NT2/D1 (cell line): ENCODE data around the gene FN3K.

ENCODE experiments used
- DNase-seq: peaks from one replicate; pipeline ENCODE4 v3.0.0-alpha.2; 2011; ENCODE audit warnings: low read depth, low spot score
- H3K27me3 ChIP-seq: 2 replicates; pipeline ENCODE4 v1.6.0; 2011; ENCODE audit warnings: mild to moderate bottlenecking; ENCODE audit not compliant: insufficient read length, insufficient read depth
- H3K36me3 ChIP-seq: 2 replicates; pipeline ENCODE4 v1.6.1; 2011; ENCODE audit warnings: mild to moderate bottlenecking, low read length, mixed read lengths; ENCODE audit not compliant: insufficient read depth, insufficient read length
- H3K4me1 ChIP-seq: 2 replicates; pipeline ENCODE4 v1.5.1; 2011; ENCODE audit not compliant: insufficient read depth, insufficient read length
- H3K4me3 ChIP-seq: 2 replicates; pipeline ENCODE4 v1.5.1; 2011; ENCODE audit warnings: low read depth; ENCODE audit not compliant: insufficient read length
- H3K9ac ChIP-seq: 2 replicates; pipeline ENCODE4 v1.6.0; 2011; ENCODE audit warnings: low read depth; ENCODE audit not compliant: insufficient read length
- H3K9me3 ChIP-seq: 2 replicates; pipeline ENCODE4 v1.5.1; 2011; ENCODE audit warnings: mild to moderate bottlenecking, low read length; ENCODE audit not compliant: insufficient read depth
- SUZ12 ChIP-seq: IDR thresholded peaks from 2 replicates; pipeline ENCODE4 v1.6.1; 2011; ENCODE audit not compliant: insufficient read length, insufficient read depth; ENCODE audit errors: extremely low read depth
- YY1 ChIP-seq: IDR thresholded peaks from 2 replicates; pipeline ENCODE4 v1.6.1; 2011; ENCODE audit not compliant: insufficient read length, insufficient read depth
- ZNF274 ChIP-seq: IDR thresholded peaks from 2 replicates; pipeline ENCODE4 v1.6.1; 2011; ENCODE audit warnings: mild to moderate bottlenecking, low read depth, low read length

FN3K gene

DNA sequence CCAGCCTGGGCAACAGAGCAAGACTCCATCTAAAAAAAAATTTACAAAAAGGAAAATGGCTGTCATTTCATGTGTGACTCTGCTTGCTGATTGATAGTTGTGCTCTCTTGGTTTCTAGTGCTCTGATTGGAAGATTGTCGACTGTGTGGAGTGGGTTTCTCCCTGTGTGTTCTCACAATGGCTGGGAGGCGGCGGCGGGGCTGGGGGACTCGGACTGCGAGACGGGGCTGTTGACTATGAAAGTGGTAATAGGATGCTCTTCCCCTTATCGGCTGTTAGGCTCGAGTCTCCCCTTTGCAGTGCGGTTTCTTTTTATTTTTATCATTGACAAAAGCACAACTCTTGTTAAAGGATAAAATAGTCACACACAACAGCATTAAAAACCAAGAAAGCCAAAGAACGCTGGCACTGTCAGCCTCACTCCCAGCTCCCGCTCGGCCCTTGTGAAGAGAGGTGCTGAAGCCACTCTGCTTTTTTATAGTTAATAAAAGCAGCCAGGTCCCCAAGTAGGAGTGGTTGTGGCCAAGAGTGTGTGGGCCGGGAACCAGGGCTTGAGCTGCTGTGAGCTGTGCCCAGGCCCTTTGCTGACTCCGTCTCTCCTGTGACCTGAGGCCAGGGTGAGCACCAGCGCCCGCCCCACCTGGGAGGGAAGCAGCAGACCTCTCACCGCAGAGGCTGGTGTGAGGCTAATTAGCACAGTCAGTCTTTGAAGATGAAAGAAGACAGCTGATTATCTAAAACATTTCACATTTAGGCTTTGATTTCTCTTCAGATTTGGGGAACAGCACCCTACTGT is 53.0 kb downstream of the FN3K start:
- H3K9ac ChIP-seq: no peak overlapping the region

DNA sequence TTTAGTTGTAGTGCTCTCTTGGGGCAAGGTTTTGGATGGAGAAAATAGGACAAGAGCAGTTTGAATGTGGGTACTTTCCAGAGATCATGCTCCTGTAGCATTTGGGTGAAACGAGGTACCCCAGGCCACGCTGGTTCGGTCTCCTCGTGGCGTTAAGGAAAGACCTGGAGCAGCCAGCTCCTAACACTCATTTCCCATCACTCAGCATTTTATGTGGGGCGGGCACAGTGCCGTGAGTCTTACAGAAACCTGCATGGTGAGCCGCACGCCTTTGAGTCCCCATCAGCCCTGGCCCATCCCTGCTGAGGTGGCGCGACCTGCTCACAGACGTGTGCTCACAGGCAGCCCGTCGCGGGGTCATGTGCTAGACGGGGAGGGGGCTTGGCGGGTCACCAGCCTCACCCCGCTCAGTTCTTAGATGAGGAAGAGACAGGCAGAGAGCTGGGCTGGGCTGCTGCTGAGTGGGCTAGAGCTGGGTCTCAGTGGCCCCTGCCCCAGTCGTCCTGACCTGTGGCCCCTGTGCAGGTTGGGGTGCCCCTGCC is 53.7 kb downstream of the FN3K start:
- DNase-seq: no peak
- TF ChIP-seq ZNF274 (no peak), SUZ12 (no peak), YY1 (no peak)
- no peaks in the 10 kb centered on the region for H3K9me3 ChIP-seq
- peaks cover 46% of the 10 kb centered on the region for H3K36me3 ChIP-seq
- H3K9ac ChIP-seq: no peak overlapping the region
- H3K27me3 ChIP-seq: no peaks in the 10 kb centered on the region
- H3K4me1 ChIP-seq: peaks cover 18% of the 10 kb centered on the region
- H3K4me3 ChIP-seq: no peak overlapping the region

More for the DNA sequence above, 53.0 kb downstream of the FN3K start:
- no peak for DNase-seq
- Histone ChIP-seq H3K4me3 (no peak overlapping the region), H3K9me3 (no peaks in the 10 kb centered on the region), H3K27me3 (no peaks in the 10 kb centered on the region), H3K36me3 (peaks cover 47% of the 10 kb centered on the region), H3K4me1 (peaks cover 14% of the 10 kb centered on the region)
- no peak for TF ChIP-seq SUZ12
- TF ChIP-seq YY1: no peak
- no peak for TF ChIP-seq ZNF274

DNA sequence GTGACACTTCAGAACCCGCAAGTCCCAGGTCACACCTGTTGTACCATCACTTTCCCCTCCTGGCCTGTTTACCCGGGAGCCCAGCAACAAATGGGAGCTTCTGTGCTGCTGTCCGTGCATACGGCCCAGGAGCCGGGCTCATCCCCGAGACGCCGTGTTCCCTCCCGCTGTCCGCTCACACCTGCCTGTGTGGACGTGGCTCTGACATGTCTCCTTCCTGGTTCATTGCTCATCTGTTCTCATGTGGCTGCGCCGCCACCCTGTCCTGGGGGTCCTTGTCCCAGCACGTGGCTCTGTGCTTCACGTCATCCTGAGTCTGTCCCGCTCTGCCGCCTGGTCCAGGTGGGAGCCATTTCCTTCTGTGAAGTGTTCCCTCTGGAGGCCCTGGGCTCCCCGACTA is 54.4 kb downstream of the FN3K start:
- no peak for TF ChIP-seq SUZ12
- TF ChIP-seq YY1: no peak
- TF ChIP-seq ZNF274: no peak
- no peak overlapping the region for H3K9ac ChIP-seq
- H3K4me3 ChIP-seq: no peak overlapping the region
- peaks cover 43% of the 10 kb centered on the region for H3K36me3 ChIP-seq
- H3K9me3 ChIP-seq: no peaks in the 10 kb centered on the region
- DNase-seq: no peak
- H3K27me3 ChIP-seq: no peaks in the 10 kb centered on the region
- H3K4me1 ChIP-seq: peaks cover 18% of the 10 kb centered on the region

DNA sequence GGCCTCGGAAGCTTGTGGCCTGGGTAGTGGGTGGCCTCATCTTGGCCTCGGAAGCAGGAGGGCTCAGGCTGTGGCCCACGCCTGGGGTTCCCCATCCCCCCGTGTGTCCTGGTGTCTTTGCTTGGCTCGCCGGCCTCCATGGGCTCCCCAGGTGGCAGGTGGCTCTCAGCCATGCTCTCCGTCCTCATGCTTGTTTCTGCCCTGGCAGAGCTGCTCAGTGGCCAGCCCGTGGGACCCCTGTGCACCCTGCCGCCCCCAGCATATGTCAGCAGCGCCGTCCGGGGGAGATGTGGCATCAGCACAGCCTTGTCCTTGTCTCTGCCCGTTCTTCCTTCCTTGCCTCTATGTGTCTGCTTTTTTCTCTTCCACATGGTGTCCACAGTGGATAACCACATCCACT is 55.0 kb downstream of the FN3K start:
- Histone ChIP-seq H3K27me3 (no peaks in the 10 kb centered on the region), H3K4me3 (no peak overlapping the region), H3K36me3 (peaks cover 45% of the 10 kb centered on the region), H3K9ac (peak overlapping the region; percentile 29), H3K9me3 (no peaks in the 10 kb centered on the region), H3K4me1 (peaks cover 18% of the 10 kb centered on the region)
- DNase-seq: no peak
- TF ChIP-seq YY1 (no peak), ZNF274 (no peak), SUZ12 (no peak)

DNA sequence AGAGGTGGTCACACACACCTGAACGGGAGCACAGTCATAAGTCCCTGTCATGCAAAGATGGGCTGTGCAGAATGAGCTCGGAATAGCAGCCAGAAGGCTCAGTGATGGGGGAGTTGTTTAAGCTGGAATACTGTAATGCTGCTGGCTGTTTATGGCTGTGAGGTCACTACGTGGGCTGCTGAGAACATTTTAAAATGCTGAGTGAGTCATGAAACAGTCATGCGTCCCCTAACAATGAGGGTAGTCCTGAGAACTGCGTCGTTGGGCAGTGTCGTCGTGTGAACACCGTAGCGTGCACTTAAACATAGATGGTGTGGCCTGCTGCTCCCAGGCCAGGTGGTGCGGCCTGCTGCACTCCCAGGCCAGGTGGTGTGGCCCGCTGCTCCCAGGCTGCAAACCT is 56.1 kb downstream of the FN3K start:
- no peak overlapping the region for H3K4me3 ChIP-seq
- no peaks in the 10 kb centered on the region for H3K27me3 ChIP-seq
- H3K9me3 ChIP-seq: no peaks in the 10 kb centered on the region
- no peak for DNase-seq
- no peak overlapping the region for H3K9ac ChIP-seq
- H3K4me1 ChIP-seq: peaks cover 15% of the 10 kb centered on the region
- peaks cover 42% of the 10 kb centered on the region for H3K36me3 ChIP-seq
- TF ChIP-seq SUZ12: no peak
- TF ChIP-seq YY1: no peak
- TF ChIP-seq ZNF274: no peak

DNA sequence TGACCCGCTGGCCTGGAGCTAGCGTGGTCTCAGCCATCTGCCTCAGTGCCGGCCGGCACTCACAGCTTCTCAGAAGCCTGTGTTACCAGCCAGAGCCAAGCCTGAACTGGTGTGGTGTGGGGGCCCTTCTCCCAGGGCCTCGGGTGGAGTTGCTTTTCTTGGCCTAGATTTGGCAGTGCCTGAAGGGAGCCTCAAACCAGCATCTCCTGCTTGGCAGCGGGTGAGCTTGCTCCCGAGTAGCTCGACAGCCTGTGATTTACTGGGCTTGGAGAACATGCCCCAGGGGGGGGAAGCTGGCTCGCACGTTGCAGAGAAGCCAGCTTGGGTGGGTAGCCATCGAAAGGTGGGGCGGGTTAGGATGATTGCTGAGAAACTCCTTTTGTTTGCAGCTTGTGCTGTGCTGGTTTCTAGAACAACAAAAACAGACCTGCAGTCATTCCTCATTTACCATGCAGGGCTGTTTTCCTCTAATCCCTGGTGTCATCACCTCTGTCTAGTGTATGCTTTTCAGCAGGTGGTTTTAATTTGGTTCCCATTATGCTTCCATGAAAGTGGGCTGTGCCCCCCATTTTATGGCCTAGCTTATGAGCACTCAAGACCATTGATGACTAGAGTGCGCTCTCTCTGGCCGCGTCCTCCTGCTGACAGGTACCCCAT is 58.7 kb downstream of the FN3K start:
- no peak for DNase-seq
- Histone ChIP-seq H3K9ac (peak overlapping the region; percentile 13), H3K9me3 (no peaks in the 10 kb centered on the region), H3K27me3 (no peaks in the 10 kb centered on the region), H3K36me3 (peaks cover 43% of the 10 kb centered on the region), H3K4me1 (peaks cover 15% of the 10 kb centered on the region), H3K4me3 (no peak overlapping the region)
- TF ChIP-seq ZNF274 (no peak), YY1 (no peak), SUZ12 (no peak)

DNA sequence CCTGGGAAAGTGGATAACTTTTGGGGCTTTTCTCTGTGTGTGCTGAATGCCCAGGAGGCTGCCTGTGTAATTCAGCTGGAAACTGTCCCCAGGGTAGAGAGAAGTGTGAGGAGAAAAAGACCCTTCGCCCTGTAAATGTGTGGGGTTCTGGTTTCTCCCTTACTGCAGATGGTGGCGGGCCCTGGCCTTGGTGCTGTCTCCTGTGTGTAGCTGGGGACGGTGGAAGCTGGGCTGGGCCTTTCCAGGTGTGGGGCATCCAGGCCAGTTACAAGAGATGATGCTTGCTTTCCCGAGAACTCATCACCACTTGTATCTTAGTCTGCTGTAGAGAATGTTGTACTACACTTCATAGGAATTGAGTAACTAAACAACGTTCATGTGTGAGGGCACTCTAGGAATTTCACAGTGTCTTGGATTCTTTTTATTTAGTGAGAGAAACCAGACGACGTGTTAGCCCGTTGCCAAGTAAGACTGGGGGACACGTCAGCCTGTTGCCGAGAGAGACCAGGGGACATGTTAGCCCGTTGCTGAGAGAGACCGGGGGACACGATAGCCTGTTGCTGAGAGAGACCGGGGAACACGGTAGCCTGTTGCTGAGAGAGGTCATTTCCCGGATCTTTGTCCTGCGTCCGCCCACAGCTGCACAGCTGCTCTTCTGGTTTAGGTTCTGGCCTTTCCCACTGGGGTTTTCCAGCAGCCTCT is 59.5 kb downstream of the FN3K start:
- Histone ChIP-seq H3K4me1 (peaks cover 10% of the 10 kb centered on the region), H3K4me3 (no peak overlapping the region), H3K27me3 (no peaks in the 10 kb centered on the region), H3K9me3 (no peaks in the 10 kb centered on the region), H3K9ac (no peak overlapping the region), H3K36me3 (peaks cover 40% of the 10 kb centered on the region)
- DNase-seq: no peak
- TF ChIP-seq YY1: no peak
- TF ChIP-seq ZNF274: no peak
- no peak for TF ChIP-seq SUZ12
